Measurements from ENCODE around the gene ARIH2.
"Not testable (repeated sequence)": the region's sequence is repeated elsewhere in the genome, so short reads cannot be mapped to it uniquely, and the experiment has no call there.

The ARIH2 gene

GRCh38 chr3:48897460-48898376, 20.9 kb upstream of the ARIH2 start:
- H3K4me1 ChIP-seq (ENCODE audit: control insufficient read depth in 1 of 2, insufficient read depth in 2 of 2, low read length in 2 of 2): peaks cover 12 to 22% of the 10 kb centered on the region in 2 donors
- H3K4me3 ChIP-seq (ENCODE audit: low read depth in 1 of 2, low read length in 2 of 2): peak overlapping the region; percentile 92 to 94
- peak overlapping the region; percentile 87 for H3K27ac ChIP-seq (ENCODE audit: low read length)
- H3K27me3 ChIP-seq (ENCODE audit: low read depth, low read length): no peaks in the 10 kb centered on the region
- H3K9me3 ChIP-seq (ENCODE audit: control insufficient read depth in 1 of 2, low read length in 2 of 2): no peaks in the 10 kb centered on the region
- no peaks in the 10 kb centered on the region for H3K36me3 ChIP-seq (ENCODE audit: control insufficient read depth in 1 of 2, insufficient read depth in 2 of 2, low read length in 2 of 2)

- Histone ChIP-seq H3K27ac (ENCODE audit: low read length) (peak within 1 kb of the TSS; percentile 87), H3K4me3 (ENCODE audit: low read depth in 1 of 2, low read length in 2 of 2) (peak within 1 kb of the TSS; percentile 92 to 94), H3K27me3 (ENCODE audit: low read depth, low read length) (no peaks in the 10 kb centered on the region), H3K9me3 (ENCODE audit: control insufficient read depth in 1 of 2, low read length in 2 of 2) (no peaks in the 10 kb centered on the region), H3K36me3 (ENCODE audit: control insufficient read depth in 1 of 2, insufficient read depth in 2 of 2, low read length in 2 of 2) (no peaks in the 10 kb centered on the region), H3K4me1 (ENCODE audit: control insufficient read depth in 1 of 2, insufficient read depth in 2 of 2, low read length in 2 of 2) (peaks cover 12 to 22% of the 10 kb centered on the region in 2 donors)
Observed at GRCh38 chr3:48898383-48899234, 20.0 kb upstream of the ARIH2 start, which contains the start of gene SLC25A20. Gene SLC25A20 (minus strand): TSS chr3:48898882. CDS start chr3:48898794, 88 bp downstream.

- H3K4me1 ChIP-seq (ENCODE audit: control insufficient read depth in 1 of 2, insufficient read depth in 2 of 2, low read length in 2 of 2): peaks cover 12 to 22% of the 10 kb centered on the region in 2 donors
- H3K27me3 ChIP-seq (ENCODE audit: low read depth, low read length): no peaks in the 10 kb centered on the region
- peak overlapping the region; percentile 69 for H3K27ac ChIP-seq (ENCODE audit: low read length)
- H3K36me3 ChIP-seq (ENCODE audit: control insufficient read depth in 1 of 2, insufficient read depth in 2 of 2, low read length in 2 of 2): no peaks in the 10 kb centered on the region
- H3K4me3 ChIP-seq (ENCODE audit: low read depth in 1 of 2, low read length in 2 of 2): peak overlapping the region; percentile 92 to 94
- H3K9me3 ChIP-seq (ENCODE audit: control insufficient read depth in 1 of 2, low read length in 2 of 2): no peaks in the 10 kb centered on the region
Observed at GRCh38 chr3:48899273-48899672, 19.4 kb upstream of the ARIH2 start.

GRCh38 chr3:48907026-48907425, 11.6 kb upstream of the ARIH2 start:
- not testable (repeated sequence) for H3K36me3 ChIP-seq (ENCODE audit: control insufficient read depth in 1 of 2, insufficient read depth in 2 of 2, low read length in 2 of 2); H3K27me3 ChIP-seq (ENCODE audit: low read depth, low read length); H3K4me1 ChIP-seq (ENCODE audit: control insufficient read depth in 1 of 2, insufficient read depth in 2 of 2, low read length in 2 of 2); H3K9me3 ChIP-seq (ENCODE audit: control insufficient read depth in 1 of 2, low read length in 2 of 2); H3K4me3 ChIP-seq (ENCODE audit: low read depth in 1 of 2, low read length in 2 of 2); H3K27ac ChIP-seq (ENCODE audit: low read length)

GRCh38 chr3:48915296-48915695, 3.3 kb upstream of the ARIH2 start:
- Histone ChIP-seq H3K9me3 (ENCODE audit: control insufficient read depth in 1 of 2, low read length in 2 of 2) (no peaks in the 10 kb centered on the region), H3K4me1 (ENCODE audit: control insufficient read depth in 1 of 2, insufficient read depth in 2 of 2, low read length in 2 of 2) (peaks cover 0 to 19% of the 10 kb centered on the region in 2 donors), H3K27me3 (ENCODE audit: low read depth, low read length) (no peaks in the 10 kb centered on the region), H3K36me3 (ENCODE audit: control insufficient read depth in 1 of 2, insufficient read depth in 2 of 2, low read length in 2 of 2) (peaks cover 0 to 6% of the 10 kb centered on the region in 2 donors), H3K27ac (ENCODE audit: low read length) (no peak overlapping the region), H3K4me3 (ENCODE audit: low read depth in 1 of 2, low read length in 2 of 2) (no peak overlapping the region)

- Histone ChIP-seq H3K27ac (ENCODE audit: low read length) (peak overlapping the region; percentile 98), H3K4me1 (ENCODE audit: control insufficient read depth in 1 of 2, insufficient read depth in 2 of 2, low read length in 2 of 2) (peaks cover 0 to 23% of the 10 kb centered on the region in 2 donors), H3K27me3 (ENCODE audit: low read depth, low read length) (no peaks in the 10 kb centered on the region)
Observed at GRCh38 chr3:48919215-48920138, 835 bp downstream of the ARIH2 start.

GRCh38 chr3:48926425-48927392, 8.1 kb downstream of the ARIH2 start:
- Histone ChIP-seq H3K27me3 (ENCODE audit: low read depth, low read length) (no peaks in the 10 kb centered on the region), H3K4me1 (ENCODE audit: control insufficient read depth in 1 of 2, insufficient read depth in 2 of 2, low read length in 2 of 2) (peaks cover 6 to 41% of the 10 kb centered on the region in 2 donors), H3K9me3 (ENCODE audit: control insufficient read depth in 1 of 2, low read length in 2 of 2) (no peaks in the 10 kb centered on the region), H3K4me3 (ENCODE audit: low read depth in 1 of 2, low read length in 2 of 2) (no peak overlapping the region), H3K36me3 (ENCODE audit: control insufficient read depth in 1 of 2, insufficient read depth in 2 of 2, low read length in 2 of 2) (peaks cover 7 to 20% of the 10 kb centered on the region in 2 donors), H3K27ac (ENCODE audit: low read length) (no peak overlapping the region)

More at GRCh38 chr3:48919215-48920138, 835 bp downstream of the ARIH2 start:
- no peaks in the 10 kb centered on the region for H3K9me3 ChIP-seq (ENCODE audit: control insufficient read depth in 1 of 2, low read length in 2 of 2)
- H3K36me3 ChIP-seq (ENCODE audit: control insufficient read depth in 1 of 2, insufficient read depth in 2 of 2, low read length in 2 of 2): peaks cover 0 to 12% of the 10 kb centered on the region in 2 donors
- peak overlapping the region; percentile 76 to 95 for H3K4me3 ChIP-seq (ENCODE audit: low read depth in 1 of 2, low read length in 2 of 2)

- Histone ChIP-seq H3K36me3 (ENCODE audit: control insufficient read depth in 1 of 2, insufficient read depth in 2 of 2, low read length in 2 of 2) (peaks cover 7 to 20% of the 10 kb centered on the region in 2 donors), H3K4me1 (ENCODE audit: control insufficient read depth in 1 of 2, insufficient read depth in 2 of 2, low read length in 2 of 2) (peaks cover 6 to 45% of the 10 kb centered on the region in 2 donors)
Observed at GRCh38 chr3:48927928-48928327, 9.3 kb downstream of the ARIH2 start.

GRCh38 chr3:48928679-48929078, 10.0 kb downstream of the ARIH2 start:
- Histone ChIP-seq H3K27ac (ENCODE audit: low read length) (no peak overlapping the region), H3K4me3 (ENCODE audit: low read depth in 1 of 2, low read length in 2 of 2) (no peak overlapping the region), H3K4me1 (ENCODE audit: control insufficient read depth in 1 of 2, insufficient read depth in 2 of 2, low read length in 2 of 2) (peaks cover 6 to 45% of the 10 kb centered on the region in 2 donors), H3K36me3 (ENCODE audit: control insufficient read depth in 1 of 2, insufficient read depth in 2 of 2, low read length in 2 of 2) (peaks cover 7 to 17% of the 10 kb centered on the region in 2 donors), H3K9me3 (ENCODE audit: control insufficient read depth in 1 of 2, low read length in 2 of 2) (no peaks in the 10 kb centered on the region), H3K27me3 (ENCODE audit: low read depth, low read length) (no peaks in the 10 kb centered on the region)

More at GRCh38 chr3:48927928-48928327, 9.3 kb downstream of the ARIH2 start:
- Histone ChIP-seq H3K9me3 (ENCODE audit: control insufficient read depth in 1 of 2, low read length in 2 of 2) (no peaks in the 10 kb centered on the region), H3K4me3 (ENCODE audit: low read depth in 1 of 2, low read length in 2 of 2) (no peak overlapping the region), H3K27ac (ENCODE audit: low read length) (no peak overlapping the region), H3K27me3 (ENCODE audit: low read depth, low read length) (no peaks in the 10 kb centered on the region)
